Stimulated activated CD4-positive, alpha-beta T cell treated with anti-CD3 and anti-CD28 coated beads, Interleukin-1b, Interleukin-23, amount 100 ng/mL, for 24 hours (primary cell): Measurements from ENCODE around the gene ZNF155.
"Not testable (repeated sequence)": the region's sequence is repeated elsewhere in the genome, so short reads cannot be mapped to it uniquely, and the experiment has no call there.

ENCODE experiments used
- DNase-seq, 4 experiments: peaks; one replicate each; pipeline ENCODE4 v3.0.0-alpha.2; 2020; ENCODE audit warnings: low read depth in 4 of 4, low spot score in 1 of 4

ZNF155 gene

DNA sequence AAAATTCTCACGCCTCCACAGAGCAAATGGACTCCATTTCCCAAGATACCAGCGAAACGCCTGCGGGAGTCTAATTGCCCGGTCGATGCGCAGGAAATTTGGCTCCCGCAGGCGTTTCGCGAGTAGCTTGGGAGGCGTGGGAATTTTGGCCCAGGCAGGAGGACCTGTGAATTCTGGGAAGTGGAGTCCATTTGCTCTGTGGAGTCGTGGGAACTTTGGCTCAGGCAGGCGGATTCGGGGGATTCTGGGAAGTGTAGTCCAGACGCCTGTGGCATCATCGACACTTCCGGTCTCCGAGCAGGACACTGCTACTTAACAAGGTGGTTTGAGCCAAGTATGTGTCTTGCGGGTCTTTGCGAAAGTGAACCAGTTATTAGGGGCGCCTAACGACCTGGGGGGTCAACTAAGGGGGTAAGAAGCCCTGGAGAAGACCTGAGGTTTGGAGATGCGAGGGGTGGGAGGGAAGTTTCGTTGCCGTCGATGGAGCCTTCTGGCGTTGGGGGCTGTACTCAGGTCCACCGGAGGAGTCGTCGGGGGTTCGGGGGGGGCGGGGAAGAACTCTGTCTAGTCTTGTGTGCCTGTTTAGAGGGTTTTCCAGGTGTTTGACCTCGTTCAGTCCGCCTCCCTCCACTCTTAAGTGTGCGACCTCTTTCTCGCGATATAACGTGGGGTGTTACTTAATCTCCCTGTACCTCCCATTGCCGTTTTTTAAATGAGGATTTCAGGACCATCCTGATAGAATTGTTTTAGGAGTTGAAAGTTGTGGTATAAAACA lies at the start of gene ZNF155:
Gene ZNF155 (plus strand): TSS at position 277 of the 775 bp plus-strand sequence. CDS start 4,356 bp downstream, outside the sequence.
- DNase-seq, result peak; percentile 39 to 59 (median 50)

- peak; percentile 70 to 85 (median 76) for DNase-seq
These were observed 48.8 kb upstream of the ZNF155 start, which contains the start of gene ZNF45 for GRCh38 chr19:43934985-43935708. Gene ZNF45, minus strand, starts transcription at chr19:43935282. Its CDS starts 13,097 bp downstream, at chr19:43922185.

GRCh38 chr19:43936188-43936587 lies 47.8 kb upstream of the ZNF155 start:
- DNase-seq, result no peak

GRCh38 chr19:43939557-43940260 lies 44.3 kb upstream of the ZNF155 start:
- no peak for DNase-seq

DNA sequence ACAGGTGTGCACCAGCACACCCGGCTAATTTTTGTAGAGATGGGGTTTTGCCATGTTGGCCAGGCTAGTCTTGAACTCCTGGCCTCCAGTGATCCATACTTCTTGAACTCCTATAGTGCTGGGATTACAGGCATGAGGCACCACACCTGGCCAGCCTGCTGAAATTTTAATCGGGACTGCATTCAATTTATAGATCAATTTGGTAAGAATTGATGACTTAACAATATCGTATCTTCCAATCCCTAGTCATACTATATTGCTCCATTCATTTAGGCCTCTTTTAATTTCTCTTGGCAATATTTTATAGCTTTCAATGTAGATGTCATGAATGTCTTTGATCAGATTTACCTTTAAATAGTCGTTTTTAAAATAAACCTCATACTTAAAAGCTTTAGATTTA lies 43.3 kb upstream of the ZNF155 start:
- no peak for DNase-seq

GRCh38 chr19:43941209-43941608 lies 42.8 kb upstream of the ZNF155 start:
- DNase-seq, result no peak

GRCh38 chr19:43947412-43947811 lies 36.6 kb upstream of the ZNF155 start:
- not testable (repeated sequence) for DNase-seq

DNA sequence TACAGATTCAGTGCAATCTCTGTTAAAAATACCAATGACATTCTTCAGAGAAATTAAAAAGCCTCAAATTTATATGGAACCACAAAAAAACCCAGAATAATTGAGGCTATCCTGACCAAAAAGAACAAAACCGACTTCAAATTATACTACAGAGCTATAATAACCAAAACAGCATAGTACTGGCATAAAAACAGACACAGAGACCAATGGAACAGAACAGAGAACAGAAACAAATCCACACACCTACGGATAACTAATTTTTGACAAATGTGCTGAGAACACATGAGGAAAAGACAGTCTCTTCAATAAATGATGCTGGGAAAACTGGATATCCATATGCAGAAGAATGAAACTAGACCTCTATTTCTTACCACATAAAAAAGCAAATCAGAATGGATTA lies 34.2 kb upstream of the ZNF155 start:
- DNase-seq, result not testable (repeated sequence)

DNA sequence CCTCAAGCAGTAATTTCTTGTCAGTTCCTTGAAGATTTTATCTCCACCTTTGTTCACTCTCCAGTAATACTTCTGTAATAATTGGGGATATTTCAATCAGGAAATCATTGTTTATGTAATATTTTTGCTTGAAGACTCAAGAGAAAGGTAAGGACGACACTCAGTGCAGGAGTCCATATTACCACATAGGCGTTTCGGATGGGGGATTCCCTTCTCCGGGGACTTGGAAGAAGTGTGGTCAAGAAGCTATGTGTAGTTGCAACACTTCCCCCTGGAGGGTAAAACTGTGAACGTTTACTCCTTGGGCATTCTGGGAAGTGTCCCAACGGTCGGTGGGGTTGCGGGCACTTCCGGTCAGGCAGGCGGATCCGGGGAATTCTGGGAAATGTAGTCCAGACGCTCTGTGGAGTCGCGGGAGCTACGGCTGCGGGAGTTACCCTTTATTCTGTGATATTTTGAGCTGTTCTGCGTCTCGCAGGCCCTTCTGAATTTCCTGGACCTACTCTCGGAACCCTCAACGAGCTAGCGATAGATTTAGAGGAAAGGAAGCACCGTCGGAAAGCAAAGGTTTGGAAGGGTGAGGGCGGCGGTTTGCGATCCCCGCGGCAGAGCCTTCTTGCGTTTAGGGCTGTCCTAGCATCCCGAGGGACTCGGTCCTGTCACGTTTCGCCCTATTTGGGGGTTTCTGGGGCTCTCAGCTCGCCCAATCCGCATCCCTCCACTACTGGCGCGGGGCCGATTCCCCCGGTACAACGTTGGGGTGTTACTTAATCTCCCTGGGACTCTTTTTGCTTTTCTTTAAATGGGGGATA lies 32.9 kb upstream of the ZNF155 start, which contains the start of gene ZNF221:
Gene ZNF221 (plus strand): TSS at position 395 of the 812 bp plus-strand sequence. CDS start 11,499 bp downstream, outside the sequence.
- DNase-seq, result peak in 3 of 4 experiments; percentile 26 to 51 (median 49)

- no peak for DNase-seq
These were observed 27.2 kb upstream of the ZNF155 start for GRCh38 chr19:43956827-43957226.

DNA sequence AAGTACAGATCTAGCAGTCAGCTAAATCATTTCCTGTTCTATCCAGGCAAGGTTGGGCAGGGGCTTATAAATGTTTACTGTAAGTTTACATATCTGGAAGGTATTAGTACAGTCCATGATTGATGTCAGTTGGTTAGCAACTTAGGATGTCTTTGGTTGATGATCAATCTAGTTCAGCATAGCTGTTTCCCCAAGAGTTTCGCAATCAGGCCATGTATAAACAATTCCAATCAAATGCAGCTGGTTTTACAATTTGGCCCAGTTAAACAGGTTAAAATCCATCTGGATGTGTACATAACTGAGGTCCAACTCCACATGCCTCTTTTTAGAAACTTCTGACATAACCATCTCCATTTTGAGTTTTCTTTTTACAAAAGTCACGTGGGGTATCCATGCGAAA lies 26.1 kb upstream of the ZNF155 start:
- no peak for DNase-seq

GRCh38 chr19:43960411-43960810 lies 23.6 kb upstream of the ZNF155 start:
- DNase-seq, result no peak

GRCh38 chr19:43966079-43966694 lies 17.8 kb upstream of the ZNF155 start:
- DNase-seq, result no peak

DNA sequence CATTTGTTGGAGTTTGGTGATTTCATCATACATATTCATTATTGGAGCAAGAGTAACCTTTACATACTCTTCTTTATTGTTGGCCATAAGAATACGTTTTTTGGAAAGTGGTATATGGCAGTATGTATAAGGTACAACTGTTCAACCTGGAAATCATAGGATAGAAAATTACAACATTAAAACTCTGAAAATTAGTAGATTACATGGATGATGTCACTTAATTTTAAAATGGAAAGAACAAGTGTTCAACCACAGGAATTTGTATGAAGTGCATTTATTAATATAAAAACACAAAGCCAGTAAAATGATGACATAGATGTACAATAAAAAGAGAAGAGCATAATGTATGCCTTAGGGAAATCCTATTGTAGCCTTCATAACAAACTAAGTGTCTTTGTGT lies 7.3 kb upstream of the ZNF155 start:
- DNase-seq, result no peak

DNA sequence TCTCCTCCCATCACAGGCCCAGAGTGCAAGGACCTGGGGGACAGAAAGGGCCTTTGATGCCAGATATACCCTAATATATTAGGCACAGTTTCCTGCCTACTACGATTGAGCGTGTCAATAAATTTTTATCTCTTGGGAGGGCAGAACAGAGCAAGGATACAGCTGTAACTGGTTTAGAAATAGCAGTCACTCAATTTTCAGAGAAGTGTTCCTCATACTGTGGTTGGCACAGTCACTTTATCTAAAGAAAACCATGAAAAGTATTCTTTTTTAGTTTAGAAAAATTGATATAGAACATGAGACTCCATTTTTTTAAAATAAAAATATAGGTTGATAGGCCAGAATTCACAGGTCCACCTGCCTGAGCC lies 460 bp upstream of the ZNF155 start:
- DNase-seq, result no peak

- no peak for DNase-seq
These were observed 656 bp downstream of the ZNF155 start for GRCh38 chr19:43984687-43985000.

- no peak for DNase-seq
These were observed 13.8 kb downstream of the ZNF155 start for GRCh38 chr19:43997631-43998290.

GRCh38 chr19:44002212-44002565 lies 18.2 kb downstream of the ZNF155 start:
- no peak for DNase-seq

GRCh38 chr19:44002566-44003460 lies 18.8 kb downstream of the ZNF155 start, which contains the start of gene ZNF230:
Gene ZNF230, plus strand, starts transcription at chr19:44002957. Its CDS starts 4,122 bp downstream, at chr19:44007079.
- peak; percentile 48 to 67 (median 62) for DNase-seq
